ENCODE results near the gene CDH4. TPM values are rescaled to one million over a fixed set of nuclear protein-coding genes. Genes with fewer than 3 reads are reported as not detected.

CDH4 gene
- total RNA-seq, 1 donor from 2014 or later = 12.1 TPM

GRCh38 chr20:61659246-61659993 is 407.4 kb downstream of the CDH4 start:
- DNase-seq (ENCODE audit: low read depth) (no peak), FAIRE-seq (no peak)
- no peak for TF ChIP-seq CTCF (IDR thresholded peaks at IDR 0.05; ENCODE audit: insufficient read depth, low read length, severe bottlenecking)
- Histone ChIP-seq H3K4me3 (ENCODE audit: low read depth, low read length) (no peak overlapping the region), H3K27me3 (ENCODE audit: control insufficient read depth, insufficient read depth, low read length) (no peaks in the 10 kb centered on the region), H3K36me3 (ENCODE audit: control insufficient read depth, insufficient read depth, low read length) (no peaks in the 10 kb centered on the region)

GRCh38 chr20:61659994-61660346 is 407.9 kb downstream of the CDH4 start:
- FAIRE-seq (no peak), DNase-seq (ENCODE audit: low read depth) (no peak)
- no peaks in the 10 kb centered on the region for H3K27me3 ChIP-seq (ENCODE audit: control insufficient read depth, insufficient read depth, low read length)
- no peak overlapping the region for H3K4me3 ChIP-seq (ENCODE audit: low read depth, low read length)
- H3K36me3 ChIP-seq (ENCODE audit: control insufficient read depth, insufficient read depth, low read length) = no peaks in the 10 kb centered on the region
- TF ChIP-seq CTCF (IDR thresholded peaks at IDR 0.05; ENCODE audit: insufficient read depth, low read length, severe bottlenecking) = no peak

- Histone ChIP-seq H3K36me3 (ENCODE audit: control insufficient read depth, insufficient read depth, low read length) (no peaks in the 10 kb centered on the region), H3K4me3 (ENCODE audit: low read depth, low read length) (no peak overlapping the region), H3K27me3 (ENCODE audit: control insufficient read depth, insufficient read depth, low read length) (no peaks in the 10 kb centered on the region)
- DNase-seq (ENCODE audit: low read depth) = no peak
- no peak for FAIRE-seq
- TF ChIP-seq CTCF (IDR thresholded peaks at IDR 0.05; ENCODE audit: insufficient read depth, low read length, severe bottlenecking) = no peak
Measured at GRCh38 chr20:61660559-61660958, 408.5 kb downstream of the CDH4 start.

GRCh38 chr20:61661025-61661424 is 409.0 kb downstream of the CDH4 start:
- DNase-seq (ENCODE audit: low read depth) (no peak), FAIRE-seq (no peak)
- TF ChIP-seq CTCF (IDR thresholded peaks at IDR 0.05; ENCODE audit: insufficient read depth, low read length, severe bottlenecking) = no peak
- Histone ChIP-seq H3K27me3 (ENCODE audit: control insufficient read depth, insufficient read depth, low read length) (no peaks in the 10 kb centered on the region), H3K4me3 (ENCODE audit: low read depth, low read length) (no peak overlapping the region), H3K36me3 (ENCODE audit: control insufficient read depth, insufficient read depth, low read length) (no peaks in the 10 kb centered on the region)

- Histone ChIP-seq H3K27me3 (ENCODE audit: control insufficient read depth, insufficient read depth, low read length) (no peaks in the 10 kb centered on the region), H3K4me3 (ENCODE audit: low read depth, low read length) (no peak overlapping the region), H3K36me3 (ENCODE audit: control insufficient read depth, insufficient read depth, low read length) (no peaks in the 10 kb centered on the region)
- TF ChIP-seq CTCF (IDR thresholded peaks at IDR 0.05; ENCODE audit: insufficient read depth, low read length, severe bottlenecking) = no peak
- no peak for DNase-seq (ENCODE audit: low read depth)
- FAIRE-seq = no peak
Measured at GRCh38 chr20:61661583-61661982, 409.5 kb downstream of the CDH4 start.
